Measurements from ENCODE around the gene ASTN2.
"Not testable (repeated sequence)": the region's sequence is repeated elsewhere in the genome, so short reads cannot be mapped to it uniquely, and the experiment has no call there.

The ASTN2 gene

GRCh38 chr9:116849721-116850120, 565.1 kb downstream of the ASTN2 start:
- no peak for TF ChIP-seq ZFX (IDR thresholded peaks at IDR 0.05)
- TF ChIP-seq CTCF (conservative IDR thresholded peaks at IDR 0.05): no peak
- no peak overlapping the region for H3K27ac ChIP-seq

GRCh38 chr9:116844621-116845020, 570.2 kb downstream of the ASTN2 start:
- TF ChIP-seq CTCF (conservative IDR thresholded peaks at IDR 0.05): no peak
- TF ChIP-seq ZFX (IDR thresholded peaks at IDR 0.05): no peak
- H3K27ac ChIP-seq: no peak overlapping the region

- TF ChIP-seq ZFX (IDR thresholded peaks at IDR 0.05): no peak
- no peak for TF ChIP-seq CTCF (conservative IDR thresholded peaks at IDR 0.05)
- H3K27ac ChIP-seq: no peak overlapping the region
Measured at GRCh38 chr9:116843863-116844620, 570.8 kb downstream of the ASTN2 start.

- TF ChIP-seq ZFX (IDR thresholded peaks at IDR 0.05) (no peak), CTCF (conservative IDR thresholded peaks at IDR 0.05) (peak; percentile 4; the same call in 1 of the 2 replicates)
- H3K27ac ChIP-seq: no peak overlapping the region
Measured at GRCh38 chr9:116842658-116843057, 572.2 kb downstream of the ASTN2 start.

- H3K27ac ChIP-seq: not testable (repeated sequence)
Measured at GRCh38 chr9:116838468-116838867, 576.4 kb downstream of the ASTN2 start.

- no peak overlapping the region for H3K27ac ChIP-seq
- TF ChIP-seq CTCF (conservative IDR thresholded peaks at IDR 0.05) (no peak), ZFX (IDR thresholded peaks at IDR 0.05) (no peak)
Measured at GRCh38 chr9:116837018-116837989, 577.6 kb downstream of the ASTN2 start.

- H3K27ac ChIP-seq: not testable (repeated sequence)
Measured at GRCh38 chr9:116830321-116830720, 584.5 kb downstream of the ASTN2 start.

- TF ChIP-seq ZFX (IDR thresholded peaks at IDR 0.05) (no peak), CTCF (conservative IDR thresholded peaks at IDR 0.05) (no peak)
- no peak overlapping the region for H3K27ac ChIP-seq
Measured at GRCh38 chr9:116821633-116822229, 593.1 kb downstream of the ASTN2 start.
